Right kidney (tissue), 1 donor: ENCODE results near the gene ARHGAP10.

ENCODE experiments used
- DNase-seq: peaks from one replicate; pipeline ENCODE4 v3.0.0-alpha.2; 2016

ARHGAP10 gene

GRCh38 chr4:147828331-147828905, 96.5 kb downstream of the ARHGAP10 start:
- DNase-seq = no peak

DNA sequence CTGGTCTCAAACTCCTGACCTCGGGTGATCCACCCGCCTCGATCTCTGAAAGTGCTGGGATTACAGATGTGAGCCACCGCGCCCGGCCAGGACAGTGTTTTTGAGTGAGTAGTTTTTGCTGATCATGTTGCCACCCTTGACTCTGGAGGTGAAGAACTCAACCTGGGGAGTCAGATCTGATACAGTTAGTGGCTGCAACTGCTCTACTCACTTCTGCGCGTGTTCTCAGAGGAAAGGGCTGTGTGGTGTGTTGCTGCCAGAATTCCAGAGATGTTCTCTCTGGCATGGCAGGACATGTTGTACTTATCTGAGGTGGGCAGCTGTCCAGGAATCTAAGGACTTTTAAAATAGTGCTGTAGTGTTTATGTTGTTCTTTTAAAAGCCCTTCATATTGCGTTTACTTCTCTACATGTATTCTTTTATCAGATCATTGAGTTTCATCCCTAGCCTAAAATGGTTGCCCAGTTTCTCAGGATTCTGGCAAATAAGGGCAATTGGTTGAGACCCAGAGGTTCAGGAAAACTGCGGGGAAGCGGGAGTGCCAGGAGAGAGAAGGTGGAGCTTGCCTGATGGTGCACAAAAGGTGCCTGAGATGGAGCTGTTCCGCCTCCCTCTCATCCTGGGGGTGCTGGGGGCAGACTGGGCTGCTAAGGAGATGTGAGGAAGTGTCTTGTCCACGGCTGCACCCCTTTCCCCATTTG, 97.7 kb downstream of the ARHGAP10 start:
- DNase-seq = no peak

DNA sequence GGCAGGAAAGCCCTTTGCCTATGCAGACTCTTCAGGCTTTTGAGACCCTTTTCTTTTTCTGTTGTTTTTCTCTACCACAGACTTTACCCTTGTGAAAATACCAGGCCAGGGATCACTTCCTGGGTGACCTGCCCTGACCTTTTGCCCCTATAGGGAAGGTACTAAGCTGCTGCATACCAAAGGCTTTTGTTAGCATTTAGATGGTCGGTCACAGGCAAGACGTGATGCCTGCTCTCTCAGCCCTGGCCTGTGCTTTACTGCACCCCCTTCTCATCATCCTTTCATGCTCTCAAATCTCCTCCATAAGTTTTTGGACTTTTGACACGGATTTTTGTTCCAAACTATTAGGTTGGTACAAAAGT, 98.2 kb downstream of the ARHGAP10 start:
- no peak for DNase-seq

DNA sequence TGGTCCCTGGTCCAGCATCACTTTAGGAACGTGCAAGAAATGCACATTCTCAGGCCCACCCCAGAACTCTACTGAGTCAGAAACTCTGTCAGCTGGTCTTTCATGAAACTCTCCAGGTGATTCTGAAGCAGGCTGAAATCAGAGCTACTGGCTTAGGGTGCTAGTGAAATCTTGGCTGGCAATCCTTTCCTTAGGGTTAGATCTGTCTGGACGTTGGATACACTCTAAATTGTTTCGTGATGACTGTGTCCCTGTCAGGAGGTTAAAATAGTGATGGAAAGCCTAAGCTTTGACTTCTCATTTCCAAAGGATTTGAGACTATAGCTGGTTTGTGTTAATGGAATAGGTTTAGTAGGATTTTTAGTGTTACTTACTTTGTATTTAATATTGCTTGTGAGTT, 99.1 kb downstream of the ARHGAP10 start:
- no peak for DNase-seq

GRCh38 chr4:147831551-147832171, 99.8 kb downstream of the ARHGAP10 start:
- no peak for DNase-seq

DNA sequence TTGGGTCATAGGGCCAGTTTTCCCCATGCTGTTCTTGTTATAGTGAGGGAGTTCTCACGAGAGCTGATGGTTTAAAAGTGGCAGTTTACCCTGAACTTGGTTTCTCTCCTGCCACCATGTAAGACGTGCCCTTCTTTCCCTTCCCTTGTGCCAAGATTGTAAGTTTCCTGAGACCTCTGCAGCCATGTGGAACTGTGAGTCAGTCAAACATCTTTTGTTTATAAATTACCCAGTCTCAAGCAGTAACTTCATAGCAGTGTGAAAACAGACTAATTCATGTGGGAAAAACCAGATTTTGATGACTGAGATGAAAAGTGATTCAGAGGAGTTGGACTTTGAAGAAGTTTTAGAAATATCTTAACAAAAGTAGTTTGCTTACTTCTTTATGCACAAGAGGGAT, 101.4 kb downstream of the ARHGAP10 start:
- DNase-seq = no peak

DNA sequence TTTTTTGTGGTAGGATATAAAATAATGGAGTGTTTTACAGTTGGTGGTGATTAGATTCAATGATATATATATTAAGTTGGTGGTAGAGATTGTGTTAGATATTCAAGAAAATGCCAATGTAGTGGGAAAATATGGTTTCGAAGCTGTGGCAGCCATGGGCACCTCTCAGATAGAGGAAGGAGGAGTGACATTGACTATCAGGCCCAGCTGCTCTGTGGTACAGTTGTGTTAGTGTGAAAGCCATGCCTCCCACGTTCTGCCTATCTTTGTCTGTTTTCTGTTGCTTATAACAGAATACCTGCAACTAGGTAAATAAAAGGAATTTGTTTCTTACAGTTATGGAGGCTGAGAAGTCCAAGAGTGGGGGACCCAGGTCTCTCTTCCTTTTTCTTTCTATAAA, 101.9 kb downstream of the ARHGAP10 start:
- no peak for DNase-seq

DNA sequence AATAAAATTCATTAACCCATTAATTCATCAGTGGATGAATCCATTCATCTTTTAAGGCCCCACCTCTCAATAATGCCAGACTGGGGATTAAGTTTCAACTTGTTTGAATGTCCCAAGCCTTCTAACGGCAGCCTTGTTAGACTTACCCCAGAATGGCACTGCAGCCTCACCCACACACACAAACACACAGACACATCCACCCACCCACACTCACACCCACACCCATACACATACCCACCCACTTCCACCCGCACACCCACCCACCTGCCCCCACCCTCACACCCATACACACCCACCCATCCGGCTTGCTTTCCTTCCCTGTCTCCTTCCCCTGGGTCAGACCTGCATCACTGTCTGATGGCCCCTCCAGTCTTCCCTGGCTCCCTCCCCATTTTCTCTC, 102.6 kb downstream of the ARHGAP10 start:
- no peak for DNase-seq

GRCh38 chr4:147836807-147837206, 104.9 kb downstream of the ARHGAP10 start:
- DNase-seq = no peak

- no peak for DNase-seq
These were observed 105.5 kb downstream of the ARHGAP10 start for GRCh38 chr4:147837435-147837834.

DNA sequence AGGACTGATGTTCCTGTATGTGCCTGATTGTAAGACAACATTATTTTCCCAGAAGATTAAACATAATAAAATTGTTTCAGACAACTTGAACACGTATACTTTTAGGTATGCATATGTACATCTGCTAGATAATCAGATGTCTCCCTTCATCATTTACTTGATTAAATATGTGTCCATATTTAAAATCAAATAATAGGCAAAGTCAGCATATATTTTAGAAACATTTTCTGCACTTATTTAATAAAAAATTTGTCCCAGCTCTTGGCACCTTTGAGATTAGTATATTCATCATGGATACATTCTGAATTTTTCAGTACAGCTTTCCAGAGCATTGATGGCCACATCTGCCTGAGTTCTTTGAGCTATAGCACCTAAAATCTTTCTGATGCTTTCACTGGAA, 106.0 kb downstream of the ARHGAP10 start:
- no peak for DNase-seq

- no peak for DNase-seq
These were observed 107.3 kb downstream of the ARHGAP10 start for GRCh38 chr4:147839200-147839599.

DNA sequence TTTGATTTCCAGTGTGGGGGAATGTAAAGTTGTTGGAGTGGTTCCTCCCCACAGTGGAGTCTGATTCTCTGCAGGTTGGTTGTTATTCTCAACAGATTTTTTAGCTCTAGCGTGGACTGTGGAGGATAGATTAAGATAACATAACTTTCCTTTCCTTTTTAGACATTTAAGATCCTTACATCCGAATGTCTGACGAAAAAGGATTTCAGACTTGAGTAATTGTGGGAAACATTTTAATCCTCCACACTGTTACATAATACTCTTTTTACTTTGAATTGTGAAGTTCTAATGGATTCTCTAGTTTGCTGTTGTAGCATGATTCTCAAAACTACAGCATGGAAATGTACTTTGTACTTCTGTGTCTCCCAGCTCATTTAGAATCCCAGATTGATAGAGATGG, 107.8 kb downstream of the ARHGAP10 start:
- DNase-seq = no peak

DNA sequence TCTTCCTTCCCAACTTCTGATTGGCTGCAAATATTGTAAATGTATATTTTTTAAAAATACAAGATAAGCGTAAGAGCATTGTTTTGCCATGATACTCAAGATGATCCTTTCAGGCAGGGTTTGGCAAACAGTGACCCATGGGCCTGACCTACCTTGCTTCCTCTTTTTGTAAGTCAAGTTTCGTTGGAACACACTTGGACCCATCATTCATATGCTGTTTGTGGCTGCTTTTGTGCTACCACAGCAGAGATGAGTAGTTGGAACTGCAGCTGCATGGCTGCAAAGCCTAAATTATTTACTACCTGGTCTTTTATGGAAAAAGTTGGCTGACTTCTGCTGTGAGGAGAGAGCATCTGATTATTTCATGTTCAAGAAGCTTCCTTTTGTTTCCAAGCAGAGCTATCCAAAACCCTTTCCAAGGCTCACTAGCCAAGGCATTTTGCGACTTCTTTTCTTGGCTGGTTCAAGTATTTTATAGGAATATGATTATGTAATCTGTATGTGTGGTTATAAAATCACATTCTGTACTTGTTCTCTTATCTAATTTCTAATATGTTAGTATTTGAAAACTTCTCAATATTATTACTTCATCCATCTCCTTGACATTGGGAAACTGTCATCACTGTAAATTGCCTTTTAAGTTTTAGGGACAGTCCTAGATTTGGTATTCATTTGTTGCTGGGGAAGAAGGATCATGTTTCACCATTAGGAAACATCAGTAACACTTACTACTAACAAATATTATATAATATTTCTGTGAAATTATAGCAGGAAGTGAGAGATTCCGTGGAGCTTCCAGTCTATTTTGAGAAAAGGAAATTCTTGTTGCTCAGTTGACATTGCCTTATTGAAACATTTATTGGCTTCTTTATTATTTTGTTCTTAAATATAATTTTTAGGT, 109.2 kb downstream of the ARHGAP10 start:
- no peak for DNase-seq

DNA sequence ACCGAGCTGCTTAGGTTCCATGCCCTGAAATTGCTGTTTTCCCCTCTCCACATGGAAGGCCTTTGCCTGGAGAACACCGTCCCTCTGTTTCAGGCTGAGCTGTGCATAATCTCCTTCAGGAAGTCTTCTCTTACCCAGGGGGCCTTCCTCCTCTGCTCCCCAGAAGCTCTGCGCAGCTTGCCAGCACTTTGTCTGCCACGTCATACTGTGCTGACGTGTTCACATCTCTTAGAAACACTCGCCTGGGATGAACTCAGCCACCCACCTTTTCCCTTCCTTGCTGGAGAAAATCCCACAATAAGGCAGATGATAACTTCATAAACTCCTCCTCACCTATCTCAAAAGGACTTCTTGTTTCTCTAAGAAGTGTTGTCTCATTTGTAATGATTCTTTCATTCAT, 110.7 kb downstream of the ARHGAP10 start:
- DNase-seq = no peak

DNA sequence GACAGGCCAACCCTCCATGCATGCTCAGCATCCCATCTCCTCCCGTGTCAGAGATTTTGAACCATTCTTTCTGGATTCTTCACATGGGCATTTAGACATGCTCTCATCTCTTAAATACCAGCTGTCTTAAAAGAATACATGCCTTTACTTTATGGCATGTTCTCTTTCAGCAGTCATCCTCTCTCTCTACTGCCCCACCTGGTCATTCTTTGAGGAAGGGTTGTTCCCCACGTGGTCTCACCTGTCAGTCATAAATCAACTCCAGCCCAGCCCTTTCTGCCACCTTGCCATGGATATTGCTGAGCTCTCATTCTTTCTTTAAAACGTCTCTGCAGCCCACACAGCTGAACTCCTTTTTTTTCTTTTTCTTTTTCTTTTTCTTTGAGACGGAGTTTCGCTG, 111.3 kb downstream of the ARHGAP10 start:
- no peak for DNase-seq

- no peak for DNase-seq
These were observed 112.9 kb downstream of the ARHGAP10 start for GRCh38 chr4:147844781-147845180.

DNA sequence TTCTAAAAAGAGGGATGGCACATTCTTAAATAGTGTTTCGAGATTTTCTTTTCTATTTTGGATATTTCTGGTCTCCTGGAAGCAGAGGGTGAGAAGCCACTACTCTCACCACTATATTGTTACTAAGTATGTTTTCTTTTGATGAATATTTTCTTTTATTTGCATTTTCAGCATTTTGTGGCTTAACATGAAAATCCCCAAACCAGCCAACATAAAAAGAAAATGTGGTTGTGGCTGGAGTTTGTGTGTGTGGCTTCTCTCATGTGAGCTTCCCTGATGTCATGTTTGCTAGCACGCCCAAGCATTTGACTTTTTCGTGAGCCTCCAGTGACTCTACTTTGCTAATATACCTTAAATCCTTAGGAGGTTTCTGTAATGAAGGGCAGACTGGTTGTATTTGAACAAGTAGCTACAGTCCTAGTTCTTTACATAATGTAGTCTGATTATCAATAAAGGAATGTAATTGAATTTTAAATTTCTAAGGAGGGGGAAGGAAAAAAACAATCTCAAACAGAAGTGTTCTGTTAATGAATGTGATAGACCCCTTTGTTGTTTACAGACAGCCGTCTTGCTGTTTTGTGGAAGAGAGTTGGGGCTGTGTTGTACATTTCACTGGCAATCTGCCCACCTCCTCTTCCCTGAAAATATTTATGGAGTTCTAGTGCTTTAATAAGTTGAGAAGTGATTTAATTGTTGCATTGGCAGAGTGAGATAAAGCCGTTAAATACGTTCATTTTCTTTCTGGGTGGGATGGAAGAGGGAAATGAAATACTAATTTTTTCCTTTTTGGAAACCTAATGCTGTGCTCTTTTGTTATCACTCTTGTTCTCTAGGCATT, 114.6 kb downstream of the ARHGAP10 start:
- no peak for DNase-seq

DNA sequence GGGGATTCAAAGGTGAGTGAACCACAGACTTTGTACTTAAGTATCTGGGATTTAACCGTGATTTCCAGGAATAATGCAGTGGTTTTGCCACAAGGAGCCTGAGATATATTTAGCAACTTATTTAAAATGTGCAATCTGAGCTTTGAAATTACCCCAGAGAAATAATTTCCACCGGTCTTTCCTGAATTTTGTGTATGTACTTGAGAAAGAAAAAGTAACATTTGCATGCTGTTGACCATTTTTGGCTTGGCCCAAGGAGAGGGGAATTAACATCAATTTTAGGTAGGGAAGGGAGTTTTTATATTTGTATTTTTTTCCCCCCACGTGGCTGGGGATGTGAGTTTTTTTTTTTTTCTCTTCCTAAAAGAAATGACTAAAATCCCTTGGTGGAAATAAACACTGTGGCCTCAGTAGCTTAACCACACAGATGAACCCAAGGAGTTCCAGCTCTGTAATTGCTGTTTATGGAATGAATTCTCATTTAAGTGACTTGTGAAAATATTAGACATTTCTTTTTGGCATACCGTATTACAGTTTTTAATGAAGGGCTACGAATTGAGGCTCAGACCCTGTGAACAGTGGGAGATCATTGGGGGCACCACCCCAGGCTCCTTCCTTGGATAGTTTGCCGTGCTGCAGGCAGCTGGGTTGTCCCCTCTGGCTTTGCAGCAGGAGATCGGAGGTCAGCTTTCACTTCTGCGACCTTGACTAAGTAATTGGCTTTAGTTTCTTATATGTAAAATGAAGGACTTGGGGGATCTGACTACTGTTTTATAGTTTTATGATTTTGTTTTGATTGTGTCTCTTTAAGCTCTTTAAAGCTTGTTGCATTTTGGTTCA, 116.1 kb downstream of the ARHGAP10 start:
- DNase-seq = no peak

GRCh38 chr4:147848634-147849033, 116.7 kb downstream of the ARHGAP10 start:
- no peak for DNase-seq

- no peak for DNase-seq
These were observed 119.2 kb downstream of the ARHGAP10 start for GRCh38 chr4:147851135-147851534.
